Brain pericyte (primary cell): ENCODE results near the gene COP1.
"Not testable (repeated sequence)": the region's sequence is repeated elsewhere in the genome, so short reads cannot be mapped to it uniquely, and the experiment has no call there.

ENCODE experiments used
- DNase-seq: peaks from one replicate; pipeline ENCODE4 v3.0.0-alpha.2; 2012; ENCODE audit warnings: low read depth, low spot score

Gene COP1

DNA sequence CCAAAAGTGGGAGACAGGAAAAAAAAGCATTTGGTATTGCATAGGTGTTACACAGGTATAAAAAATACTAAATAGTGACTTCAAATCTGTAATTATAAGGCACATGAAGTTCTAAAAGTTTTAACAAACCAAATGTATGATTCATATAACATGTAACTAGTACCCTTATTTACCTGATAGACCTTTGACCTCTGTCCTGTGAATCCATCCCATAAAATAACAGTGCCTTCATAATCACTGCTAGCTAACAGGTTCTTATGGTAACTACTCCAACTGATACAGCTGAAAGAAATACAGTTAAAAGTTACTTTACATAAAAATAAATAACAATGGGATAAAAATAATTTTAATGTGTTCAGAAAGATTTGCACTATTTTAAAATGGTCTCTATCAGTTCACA, 163.5 kb downstream of the COP1 start:
- no peak for DNase-seq

- peak; percentile 15 for DNase-seq
Observed at GRCh38 chr1:176033881-176034280, 173.2 kb downstream of the COP1 start.

DNA sequence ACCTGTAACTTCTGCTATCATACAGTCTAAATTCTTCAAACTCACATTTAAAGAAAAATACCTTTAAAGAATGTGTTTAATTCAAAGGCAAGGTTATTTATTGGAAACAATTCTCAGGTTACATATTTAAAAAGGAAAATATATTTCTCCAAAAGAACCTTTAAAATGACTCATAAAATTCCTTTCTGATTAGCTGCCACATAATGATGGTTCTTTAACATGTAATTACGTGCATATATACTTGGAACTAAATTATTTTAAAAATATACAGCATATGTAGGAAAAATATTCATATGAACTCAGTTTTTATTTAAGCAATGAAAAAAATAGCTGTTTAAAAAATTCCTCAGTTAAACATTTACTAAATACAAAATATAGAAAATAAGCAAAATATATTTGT, 173.6 kb downstream of the COP1 start:
- no peak for DNase-seq

DNA sequence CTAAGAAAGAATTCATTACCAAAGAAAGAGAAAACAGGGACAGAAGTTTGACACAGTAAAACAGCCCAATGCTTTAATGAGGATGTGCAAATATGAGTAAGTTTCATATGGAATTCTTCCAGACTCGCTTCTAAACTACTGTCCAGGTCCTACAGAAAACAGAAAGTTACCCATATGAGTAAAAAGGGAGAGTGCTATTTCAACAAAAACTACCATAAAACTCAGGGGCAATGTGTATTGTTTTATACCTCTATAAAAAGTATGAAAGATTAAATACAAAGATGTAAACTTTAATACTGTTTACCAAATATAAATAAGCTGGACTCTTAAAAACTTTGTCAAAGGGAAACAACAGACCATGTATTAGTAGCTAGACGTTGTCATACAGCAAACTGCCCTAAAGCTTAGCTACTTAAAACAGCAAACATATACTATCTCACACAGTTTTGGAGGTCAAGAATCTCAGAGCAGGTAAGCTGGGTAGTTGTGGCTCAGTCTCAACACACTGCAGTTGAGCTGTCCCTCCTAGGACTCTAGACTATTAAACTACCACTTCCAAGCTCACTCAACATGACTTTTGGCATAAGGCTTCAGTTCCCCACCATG, 174.9 kb downstream of the COP1 start:
- DNase-seq = no peak

GRCh38 chr1:176029609-176030008, 177.5 kb downstream of the COP1 start:
- DNase-seq = no peak

DNA sequence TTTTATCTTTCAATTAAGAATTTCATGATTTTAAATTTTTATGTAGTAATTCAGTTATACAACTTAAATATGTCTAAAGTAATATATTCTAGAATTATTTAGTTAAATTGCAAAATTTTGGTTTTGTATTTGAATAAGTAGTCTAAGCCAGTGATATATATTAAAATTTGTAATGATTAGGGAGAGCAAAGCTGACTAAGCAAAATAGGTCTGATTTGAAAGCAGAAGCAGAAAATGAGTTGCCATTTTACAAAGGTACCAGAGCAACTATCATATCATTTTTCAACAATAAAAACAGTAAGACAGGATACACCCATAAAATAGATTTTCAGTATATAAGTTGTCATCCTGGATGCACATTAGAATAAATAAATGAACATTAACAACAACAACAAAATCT, 177.9 kb downstream of the COP1 start:
- no peak for DNase-seq

DNA sequence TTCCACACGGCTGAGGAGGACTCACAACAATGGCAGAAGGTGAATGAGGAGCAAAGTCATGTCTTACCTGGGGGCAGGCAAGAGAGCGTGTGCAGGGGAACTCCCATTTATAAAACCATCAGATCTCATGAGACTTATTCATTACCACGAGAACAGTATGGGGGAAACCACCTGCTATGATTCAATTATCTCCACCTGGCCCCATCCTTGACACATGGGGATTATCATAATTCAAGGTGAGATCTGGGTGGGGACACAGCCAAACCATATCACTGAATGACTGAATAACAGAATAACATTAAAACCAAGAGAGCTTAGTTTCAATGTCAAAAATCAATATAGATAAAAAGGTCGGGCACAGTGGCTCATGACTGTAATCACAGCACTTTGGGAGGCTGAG, 179.2 kb downstream of the COP1 start:
- not testable (repeated sequence) for DNase-seq

- DNase-seq = no peak
Observed at GRCh38 chr1:176022574-176022973, 184.5 kb downstream of the COP1 start.

DNA sequence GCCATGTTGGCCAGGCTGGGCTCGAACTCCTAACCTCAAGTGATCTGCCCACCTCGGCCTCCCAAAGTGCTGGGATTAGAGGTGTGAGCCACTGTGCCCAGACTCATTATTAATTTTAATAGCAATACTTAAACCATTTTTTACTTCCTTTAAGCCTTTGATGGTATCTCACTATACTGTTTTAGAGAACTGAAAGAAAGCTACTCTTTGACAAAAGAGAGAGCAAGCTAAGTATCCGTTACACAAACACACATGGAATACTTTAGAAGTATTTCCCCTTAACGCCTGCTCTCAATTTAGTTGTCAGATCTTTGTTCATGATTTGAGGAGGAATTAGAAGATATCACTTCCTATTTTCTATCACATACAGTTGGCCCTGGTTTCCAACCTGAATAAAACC, 189.4 kb downstream of the COP1 start:
- DNase-seq = no peak

DNA sequence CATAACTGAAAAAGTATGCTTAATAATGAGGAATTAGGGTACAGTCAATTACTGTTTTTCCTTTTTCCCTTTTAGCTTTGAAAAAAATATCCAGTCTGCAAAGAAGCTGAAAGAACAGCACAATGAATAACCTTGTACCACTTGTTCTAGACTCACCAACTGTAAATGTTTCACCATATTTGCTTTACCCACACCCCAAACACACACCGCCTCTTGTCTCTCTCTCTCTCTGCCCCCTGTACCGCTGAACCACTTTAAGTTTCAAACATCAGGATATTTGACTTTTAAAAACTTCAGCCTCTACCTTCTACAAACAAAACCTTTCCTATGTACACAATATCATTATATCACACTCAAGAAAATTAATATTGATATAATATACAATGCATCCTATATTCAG, 197.1 kb downstream of the COP1 start:
- DNase-seq = no peak

DNA sequence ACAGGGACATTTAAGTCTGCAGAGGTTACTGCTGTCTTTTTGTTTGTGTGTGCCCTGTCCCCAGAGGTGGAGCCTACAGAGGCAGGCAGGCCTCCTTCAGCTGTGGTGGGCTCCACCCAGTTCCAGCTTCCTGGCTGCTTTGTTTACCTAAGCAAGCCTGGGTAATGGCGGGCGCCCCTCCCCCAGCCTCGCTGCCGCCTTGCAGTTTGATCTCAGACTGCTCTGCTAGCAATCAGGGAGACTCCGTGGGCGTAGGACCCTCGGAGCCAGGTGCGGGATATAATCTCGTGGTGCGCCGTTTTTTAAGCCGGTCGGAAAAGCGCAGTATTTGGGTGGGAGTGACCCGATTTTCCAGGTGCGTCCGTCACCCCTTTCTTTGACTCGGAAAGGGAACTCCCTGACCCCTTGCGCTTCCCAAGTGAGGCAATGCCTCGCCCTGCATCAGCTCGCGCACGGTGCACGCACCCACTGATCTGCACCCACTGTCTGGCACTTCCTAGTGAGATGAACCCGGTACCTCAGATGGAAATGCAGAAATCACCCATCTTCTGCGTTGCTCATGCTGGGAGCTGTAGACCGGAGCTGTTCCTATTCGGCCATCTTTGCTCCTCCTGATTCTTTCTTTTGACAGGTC, 199.2 kb downstream of the COP1 start:
- DNase-seq = not testable (repeated sequence)

DNA sequence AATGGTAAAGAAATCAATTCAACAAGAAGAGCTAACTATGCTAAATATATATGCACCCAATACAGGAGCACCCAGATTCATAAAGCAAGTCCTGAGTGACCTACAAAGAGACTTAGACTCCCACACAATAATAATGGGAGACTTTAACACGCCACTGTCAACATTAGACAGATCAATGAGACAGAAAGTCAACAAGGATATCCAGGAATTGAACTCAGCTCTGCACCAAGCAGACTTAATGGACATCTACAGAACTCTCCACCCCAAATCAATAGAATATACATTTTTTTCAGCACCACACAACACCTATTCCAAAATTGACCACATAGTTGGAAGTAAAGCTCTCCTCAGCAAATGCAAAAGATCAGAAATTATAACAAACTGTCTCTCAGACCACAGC, 212.4 kb downstream of the COP1 start:
- DNase-seq = not testable (repeated sequence)

- DNase-seq = not testable (repeated sequence)
Observed at GRCh38 chr1:175992825-175993224, 214.3 kb downstream of the COP1 start.

DNA sequence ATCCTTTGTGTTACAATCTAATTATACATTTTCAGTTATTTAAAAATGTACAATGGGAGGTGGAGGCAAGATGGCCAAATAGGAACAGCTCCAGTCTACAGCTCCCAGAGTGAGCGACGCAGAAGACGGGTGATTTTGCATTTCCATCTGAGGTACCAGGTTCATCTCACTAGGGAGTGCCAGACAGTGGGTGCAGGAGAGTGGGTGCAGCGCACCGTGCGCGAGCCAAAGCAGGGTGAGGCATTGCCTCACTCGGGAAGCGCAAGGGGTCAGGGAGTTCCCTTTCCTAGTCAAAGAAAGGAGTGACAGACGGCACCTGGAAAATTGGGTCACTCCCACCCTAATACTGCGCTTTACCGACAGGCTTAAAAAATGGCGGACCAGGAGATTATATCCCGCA, 214.9 kb downstream of the COP1 start:
- DNase-seq = not testable (repeated sequence)

- no peak for DNase-seq
Observed at GRCh38 chr1:175984813-175985212, 222.3 kb downstream of the COP1 start.

DNA sequence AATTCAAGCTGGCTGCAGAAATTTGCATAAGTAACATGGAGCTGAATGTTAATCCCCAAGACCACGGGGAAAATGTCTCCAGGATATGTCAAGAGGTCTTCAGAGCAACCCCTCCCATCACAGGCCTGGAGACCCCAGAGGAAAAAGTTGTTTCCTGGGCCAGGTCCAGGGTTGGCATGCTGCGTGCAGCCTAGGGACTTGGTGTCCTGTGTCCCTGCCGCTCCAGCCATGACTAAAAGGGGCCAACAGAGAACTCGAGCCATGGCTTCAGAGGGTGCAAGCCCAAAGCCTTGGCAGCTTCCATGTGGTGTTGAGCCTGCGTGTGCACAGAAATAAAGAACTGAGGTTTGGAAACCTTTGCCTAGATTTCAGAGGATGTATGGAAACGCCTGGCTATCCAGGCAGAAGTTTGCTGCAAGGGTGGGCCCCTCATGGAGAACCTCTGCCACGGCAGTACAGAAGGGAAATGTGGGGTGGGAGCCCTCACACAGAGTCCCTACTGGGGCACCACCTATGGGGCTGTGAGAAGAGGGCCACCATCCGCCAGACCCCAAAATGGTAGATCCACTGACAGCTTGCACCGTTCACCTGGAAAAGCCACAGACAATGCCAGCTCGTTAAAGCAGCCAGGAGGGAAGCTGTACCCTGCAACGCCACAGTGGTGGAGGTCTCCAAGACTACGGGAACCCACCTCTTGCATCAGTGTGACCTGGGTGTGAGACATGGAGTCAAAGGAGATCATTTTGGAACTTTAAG, 222.9 kb downstream of the COP1 start:
- DNase-seq = no peak

GRCh38 chr1:175983363-175983762, 223.7 kb downstream of the COP1 start:
- not testable (repeated sequence) for DNase-seq

GRCh38 chr1:175981128-175981527, 226.0 kb downstream of the COP1 start:
- no peak for DNase-seq

DNA sequence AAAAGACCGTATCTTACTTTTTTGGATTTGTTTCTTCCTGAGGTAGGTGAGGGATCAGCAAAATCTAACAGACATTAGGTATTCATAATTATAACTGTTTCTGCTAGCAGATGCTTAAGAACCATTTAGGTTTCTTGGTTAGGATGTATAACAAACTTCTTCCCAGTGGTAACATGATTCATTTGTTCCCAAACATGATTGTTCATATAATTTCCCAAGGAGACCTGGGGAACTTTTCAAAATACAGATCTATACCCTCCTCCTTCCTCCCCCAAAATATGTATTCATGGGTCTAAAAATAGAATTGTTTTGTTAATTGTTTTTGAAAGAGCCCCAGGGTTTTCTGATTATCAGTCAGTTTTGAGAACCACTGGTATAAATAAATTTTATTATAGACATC, 228.2 kb downstream of the COP1 start:
- DNase-seq = no peak

DNA sequence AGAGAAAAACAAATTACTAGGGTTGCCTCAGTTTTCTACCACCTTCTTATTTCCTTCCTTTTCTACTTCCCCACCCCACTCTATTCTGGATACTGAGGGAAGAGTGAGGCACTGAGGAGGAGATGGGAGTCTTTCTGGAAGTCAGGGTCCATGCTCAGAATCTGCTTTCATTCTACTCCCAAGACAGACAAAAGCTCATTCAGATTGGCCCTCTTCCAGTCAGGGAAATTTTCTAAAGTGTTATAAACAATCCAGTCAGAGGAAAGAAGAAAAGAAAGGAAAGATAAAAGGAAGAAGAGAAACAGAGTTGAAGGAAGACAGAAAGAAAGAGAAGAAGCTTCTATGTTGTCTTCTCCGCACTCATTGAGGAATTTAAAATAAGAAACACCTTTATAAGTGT, 228.6 kb downstream of the COP1 start:
- no peak for DNase-seq

DNA sequence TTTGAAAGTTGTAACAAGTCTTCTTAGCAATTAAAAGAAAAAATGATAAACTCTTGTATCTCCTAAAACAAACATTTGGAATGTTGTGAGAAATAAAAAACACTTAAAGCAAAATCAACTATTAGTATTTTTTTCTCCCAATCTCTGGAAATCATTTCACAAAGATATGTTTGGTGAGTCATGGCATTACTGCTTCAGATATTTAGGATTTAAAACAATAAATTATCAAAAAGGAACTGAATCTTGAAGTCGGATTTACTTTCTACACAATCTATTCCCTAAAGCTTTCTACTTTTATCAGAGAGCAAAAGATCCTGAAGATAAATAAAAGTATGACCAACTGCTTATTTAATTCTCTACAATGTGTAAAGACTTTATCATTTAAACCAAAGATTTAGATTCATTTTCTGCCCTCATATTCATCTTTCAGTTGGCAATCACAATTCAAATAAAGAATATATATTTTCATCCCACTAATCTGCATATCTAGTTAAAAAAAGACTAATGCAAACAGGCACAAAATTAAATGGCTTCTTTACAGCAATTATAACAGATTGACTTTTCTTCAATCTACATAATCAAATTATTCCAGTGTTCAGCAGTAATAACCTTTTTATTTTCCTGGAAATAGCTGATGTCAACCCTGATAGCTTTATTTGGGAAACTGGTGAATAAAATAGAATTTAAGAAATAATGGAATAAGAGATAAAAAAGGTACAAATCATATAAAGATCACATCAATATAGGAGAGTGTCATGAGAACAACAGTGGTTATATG, 230.0 kb downstream of the COP1 start:
- DNase-seq = no peak

GRCh38 chr1:175969231-175969630, 237.9 kb downstream of the COP1 start:
- DNase-seq = no peak
